WERI-Rb-1 (cell line): ENCODE measurements around the gene MEGF9.

Source experiments
- DNase-seq: peaks from one replicate; pipeline ENCODE4 v3.0.0-alpha.2; 2020
- H3K27ac ChIP-seq: fragments of 250-450 bp; sonication (Bioruptor Pico); 2 replicates; pipeline ENCODE4 v1.5.1; 2020; ENCODE audit warnings: mild to moderate bottlenecking, moderate library complexity
- H3K27me3 ChIP-seq: fragments of 250-450 bp; sonication (Bioruptor Pico); 2 replicates; pipeline ENCODE4 v1.5.1; 2021; ENCODE audit warnings: mild to moderate bottlenecking, low read depth, moderate library complexity; ENCODE audit not compliant: insufficient read depth, severe bottlenecking
- H3K36me3 ChIP-seq: fragments of 250-450 bp; sonication (Bioruptor Pico); 2 replicates; pipeline ENCODE4 v1.5.1; 2020; ENCODE audit warnings: mild to moderate bottlenecking, moderate library complexity
- H3K4me3 ChIP-seq: 2 replicates; pipeline ENCODE4 v1.5.1; 2011; ENCODE audit warnings: low read depth, mild to moderate bottlenecking, control low read depth, low read length
- H3K9me3 ChIP-seq: fragments of 250-450 bp; sonication (Bioruptor Pico); 2 replicates; pipeline ENCODE4 v1.5.1; 2021; ENCODE audit warnings: mild to moderate bottlenecking, moderate library complexity; ENCODE audit not compliant: severe bottlenecking
- TF ChIP-seq, protein P1 (sequence below): IDR thresholded peaks from 2 replicates; pipeline ENCODE4 v1.5.1; 2011; ENCODE audit warnings: low read depth, mild to moderate bottlenecking, control low read depth, inconsistent platforms, low read length

MEGF9 gene

DNA sequence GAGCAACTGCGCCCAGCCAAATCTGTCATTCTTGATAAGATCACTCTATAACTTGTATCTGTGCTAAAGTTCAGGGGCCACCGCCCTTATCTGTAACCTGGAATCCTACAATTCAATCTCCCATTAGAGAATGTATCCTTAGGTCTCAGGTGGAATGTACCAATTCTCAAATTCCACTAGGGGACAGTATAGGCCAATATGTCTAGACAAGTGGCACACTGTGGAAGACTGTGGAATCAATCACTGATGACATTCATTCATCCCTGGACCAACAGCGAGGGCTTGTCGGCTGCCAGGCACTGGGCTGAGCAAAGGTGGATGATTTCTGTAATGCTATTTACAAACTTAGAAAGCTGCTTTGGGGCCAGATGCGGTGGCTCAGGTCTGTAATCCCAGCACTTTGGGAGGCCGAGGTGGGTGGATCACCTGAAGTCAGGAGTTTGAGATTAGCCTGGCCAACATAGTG lies 28.7 kb upstream of the MEGF9 start:
- H3K4me3 ChIP-seq, result no peak overlapping the region
- H3K36me3 ChIP-seq, result no peaks in the 10 kb centered on the region
- DNase-seq, result peak; percentile 29
- TF ChIP-seq, protein P1, sequence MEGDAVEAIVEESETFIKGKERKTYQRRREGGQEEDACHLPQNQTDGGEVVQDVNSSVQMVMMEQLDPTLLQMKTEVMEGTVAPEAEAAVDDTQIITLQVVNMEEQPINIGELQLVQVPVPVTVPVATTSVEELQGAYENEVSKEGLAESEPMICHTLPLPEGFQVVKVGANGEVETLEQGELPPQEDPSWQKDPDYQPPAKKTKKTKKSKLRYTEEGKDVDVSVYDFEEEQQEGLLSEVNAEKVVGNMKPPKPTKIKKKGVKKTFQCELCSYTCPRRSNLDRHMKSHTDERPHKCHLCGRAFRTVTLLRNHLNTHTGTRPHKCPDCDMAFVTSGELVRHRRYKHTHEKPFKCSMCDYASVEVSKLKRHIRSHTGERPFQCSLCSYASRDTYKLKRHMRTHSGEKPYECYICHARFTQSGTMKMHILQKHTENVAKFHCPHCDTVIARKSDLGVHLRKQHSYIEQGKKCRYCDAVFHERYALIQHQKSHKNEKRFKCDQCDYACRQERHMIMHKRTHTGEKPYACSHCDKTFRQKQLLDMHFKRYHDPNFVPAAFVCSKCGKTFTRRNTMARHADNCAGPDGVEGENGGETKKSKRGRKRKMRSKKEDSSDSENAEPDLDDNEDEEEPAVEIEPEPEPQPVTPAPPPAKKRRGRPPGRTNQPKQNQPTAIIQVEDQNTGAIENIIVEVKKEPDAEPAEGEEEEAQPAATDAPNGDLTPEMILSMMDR, result peak; percentile 77
- H3K27me3 ChIP-seq, result no peaks in the 10 kb centered on the region
- peaks cover 3% of the 10 kb centered on the region for H3K9me3 ChIP-seq
- no peak overlapping the region for H3K27ac ChIP-seq

GRCh38 chr9:120741701-120742100 lies 27.4 kb upstream of the MEGF9 start:
- TF ChIP-seq, protein P1, result no peak
- Histone ChIP-seq H3K4me3 (no peak overlapping the region), H3K27me3 (no peaks in the 10 kb centered on the region), H3K36me3 (no peaks in the 10 kb centered on the region), H3K9me3 (peaks cover 6% of the 10 kb centered on the region), H3K27ac (no peak overlapping the region)
- no peak for DNase-seq

DNA sequence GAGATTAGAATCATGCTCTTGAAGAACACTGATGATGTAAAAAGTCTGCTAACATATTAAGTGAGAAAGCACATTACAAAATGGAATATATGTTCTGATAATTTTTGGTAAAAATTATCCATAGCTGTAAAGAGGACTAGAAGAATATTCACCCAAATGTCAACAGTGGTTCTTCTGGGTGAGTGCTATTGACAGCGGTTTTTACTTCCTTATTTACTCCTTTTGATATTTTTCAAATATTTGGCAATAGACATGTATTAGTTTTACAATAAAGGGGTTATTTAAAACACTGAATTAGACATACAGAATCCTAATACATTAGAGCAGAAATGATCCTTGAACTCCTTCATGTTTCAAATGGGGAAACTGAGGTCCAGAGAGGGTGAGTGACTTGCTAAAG lies 26.9 kb upstream of the MEGF9 start:
- TF ChIP-seq, protein P1, result no peak
- Histone ChIP-seq H3K9me3 (peaks cover 6% of the 10 kb centered on the region), H3K4me3 (no peak overlapping the region), H3K36me3 (no peaks in the 10 kb centered on the region), H3K27me3 (no peaks in the 10 kb centered on the region), H3K27ac (no peak overlapping the region)
- DNase-seq, result no peak

- H3K4me3 ChIP-seq, result no peak overlapping the region
- no peaks in the 10 kb centered on the region for H3K27me3 ChIP-seq
- no peak overlapping the region for H3K27ac ChIP-seq
- DNase-seq, result no peak
- H3K36me3 ChIP-seq, result no peaks in the 10 kb centered on the region
- TF ChIP-seq, protein P1, result no peak
- H3K9me3 ChIP-seq, result peaks cover 4% of the 10 kb centered on the region
These were observed 25.9 kb upstream of the MEGF9 start for GRCh38 chr9:120740132-120740531.

DNA sequence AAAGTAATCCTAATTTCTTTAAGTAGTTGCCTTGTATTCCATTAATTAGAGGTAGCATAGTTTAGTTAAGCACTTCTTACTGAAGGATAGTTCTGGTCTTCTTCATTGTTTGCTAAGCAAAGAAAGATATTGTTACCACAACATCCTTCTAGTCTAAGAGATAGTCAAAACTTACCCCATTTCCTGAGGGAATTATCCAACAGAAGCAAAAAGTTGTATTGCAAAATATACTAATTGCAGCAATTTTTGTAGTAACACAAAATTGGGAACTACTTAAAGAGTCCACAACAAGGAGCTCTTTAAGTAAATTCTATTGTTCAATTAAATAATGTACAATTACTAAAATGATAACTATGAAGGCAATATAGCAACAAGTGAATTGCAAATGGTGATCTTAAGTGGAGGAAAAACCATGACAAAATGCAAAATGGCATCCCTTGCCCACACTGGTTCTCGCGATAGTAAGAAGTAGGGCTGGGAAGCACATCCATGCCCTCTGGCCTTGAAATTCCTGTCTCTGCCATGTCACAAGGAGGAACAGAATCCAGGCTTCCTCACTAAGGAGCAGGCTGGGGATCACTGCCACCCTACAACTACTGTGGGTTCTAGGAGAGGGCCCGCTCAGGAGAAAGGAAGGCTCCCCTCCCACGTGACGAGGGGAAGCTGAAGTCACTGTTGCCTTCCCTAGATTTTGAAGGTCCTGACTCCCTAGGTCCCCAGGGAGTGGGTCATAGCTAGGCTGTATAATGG lies 23.3 kb upstream of the MEGF9 start:
- no peaks in the 10 kb centered on the region for H3K36me3 ChIP-seq
- no peak for DNase-seq
- H3K4me3 ChIP-seq, result no peak overlapping the region
- TF ChIP-seq, protein P1, result no peak
- H3K27ac ChIP-seq, result no peak overlapping the region
- H3K9me3 ChIP-seq, result peaks cover 4% of the 10 kb centered on the region
- H3K27me3 ChIP-seq, result no peaks in the 10 kb centered on the region

- Histone ChIP-seq H3K9me3 (peaks cover 4% of the 10 kb centered on the region), H3K4me3 (no peak overlapping the region), H3K27me3 (no peaks in the 10 kb centered on the region), H3K36me3 (no peaks in the 10 kb centered on the region), H3K27ac (no peak overlapping the region)
- TF ChIP-seq, protein P1, result no peak
- no peak for DNase-seq
These were observed 22.6 kb upstream of the MEGF9 start for GRCh38 chr9:120736881-120737280.
